AG04450 (cell line): ENCODE measurements around the gene SPEF1. TPM values are rescaled to one million over a fixed set of nuclear protein-coding genes. Genes with fewer than 3 reads are reported as not detected.

Experiments used
- CTCF ChIA-PET: fragments of 300-600, 350-600 bp; formaldehyde crosslinking; extraction: SDS; loops from one replicate; lab custom pipeline; 2022; ENCODE audit warnings: antibody characterized with exemption, inconsistent platforms; lab: Charles Lee
- POLR2A ChIA-PET: fragments of 350-600 bp; formaldehyde crosslinking; extraction: SDS; loops from one replicate; lab custom pipeline; 2021; ENCODE audit warnings: antibody characterized with exemption, inconsistent platforms; lab: Yijun Ruan, JAX
- DNase-seq: peaks from one replicate; pipeline ENCODE4 v3.0.0-alpha.2; 2011; ENCODE audit warnings: low read depth, low spot score
- H3K27ac ChIP-seq: one replicate; pipeline ENCODE4 v1.5.1; 2012; ENCODE audit warnings: low read depth, low read length, control low read depth
- H3K27me3 ChIP-seq: one replicate; pipeline ENCODE4 v1.6.0; 2012; ENCODE audit warnings: low read length; ENCODE audit not compliant: control insufficient read depth, insufficient read depth
- H3K4me3 ChIP-seq: 2 replicates; pipeline ENCODE4 v1.5.1; 2011; ENCODE audit warnings: mild to moderate bottlenecking, low read depth, low read length, control low read depth
- H3K9me3 ChIP-seq: 2 replicates; pipeline ENCODE4 v1.5.1; 2012; ENCODE audit warnings: low read length; ENCODE audit not compliant: control insufficient read depth, insufficient read depth
- polyA plus RNA-seq: library from polyadenylated mRNA; depleted of rRNA; stranded (reverse); fragments of >200 nt; gene quantifications from 2 replicates; pipeline ENCODE4 v1.2.3, GENCODE V29; 2011
- TF ChIP-seq, protein P1 (sequence below): IDR thresholded peaks from 2 replicates; pipeline ENCODE4 v1.5.1; 2011; ENCODE audit warnings: low read depth, low read length, control low read depth, inconsistent platforms

SPEF1 gene
- polyA plus RNA-seq, 1 experiment, result 0.12 TPM

DNA sequence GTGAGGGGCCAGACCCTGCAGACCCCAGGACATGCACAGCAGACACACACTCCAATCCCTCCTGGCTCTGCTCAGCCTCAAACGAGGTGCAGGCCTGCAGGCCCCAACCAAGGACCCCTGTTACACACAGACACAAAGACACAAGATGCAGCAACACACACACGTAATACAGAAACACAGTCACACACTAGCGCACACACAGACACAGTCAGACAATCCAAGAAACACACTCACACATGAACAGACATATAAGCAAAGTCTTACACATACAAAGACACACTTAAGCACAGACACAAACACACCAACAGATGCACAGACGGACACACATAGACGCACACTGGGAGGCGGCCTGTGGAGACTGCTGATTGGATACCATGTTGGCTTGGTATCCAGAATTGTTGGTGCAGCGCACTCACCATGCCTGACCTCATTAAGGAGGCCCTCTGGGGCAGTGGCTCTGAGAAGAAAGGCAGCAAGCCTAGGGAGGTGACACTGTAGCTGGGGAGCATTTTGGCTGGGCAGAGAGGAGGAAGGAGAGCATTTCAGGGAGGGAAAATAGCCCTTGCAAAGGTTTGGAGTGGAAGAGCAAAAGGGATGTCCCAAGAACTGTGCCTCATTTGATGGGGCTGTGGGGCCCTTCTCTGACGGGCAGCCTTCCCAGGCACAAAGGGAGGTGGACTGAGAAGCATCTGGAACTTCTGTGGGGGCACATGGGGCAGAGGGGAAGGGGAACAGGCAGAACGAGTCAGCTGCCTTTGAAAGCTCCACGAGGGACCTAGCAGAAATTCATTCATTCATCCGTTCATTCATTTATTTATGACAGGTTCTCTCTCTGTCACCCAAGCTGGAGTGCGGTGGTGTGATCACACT lies 50.2 kb downstream of the SPEF1 start:
- ChIA-PET POLR2A (no interaction called here), CTCF (interaction anchor here (3.1 kb wide), 1 partner anchor 20 kb away, joined by 13 read pairs; no protein-coding TSS in a partner anchor)
- TF ChIP-seq, protein P1, sequence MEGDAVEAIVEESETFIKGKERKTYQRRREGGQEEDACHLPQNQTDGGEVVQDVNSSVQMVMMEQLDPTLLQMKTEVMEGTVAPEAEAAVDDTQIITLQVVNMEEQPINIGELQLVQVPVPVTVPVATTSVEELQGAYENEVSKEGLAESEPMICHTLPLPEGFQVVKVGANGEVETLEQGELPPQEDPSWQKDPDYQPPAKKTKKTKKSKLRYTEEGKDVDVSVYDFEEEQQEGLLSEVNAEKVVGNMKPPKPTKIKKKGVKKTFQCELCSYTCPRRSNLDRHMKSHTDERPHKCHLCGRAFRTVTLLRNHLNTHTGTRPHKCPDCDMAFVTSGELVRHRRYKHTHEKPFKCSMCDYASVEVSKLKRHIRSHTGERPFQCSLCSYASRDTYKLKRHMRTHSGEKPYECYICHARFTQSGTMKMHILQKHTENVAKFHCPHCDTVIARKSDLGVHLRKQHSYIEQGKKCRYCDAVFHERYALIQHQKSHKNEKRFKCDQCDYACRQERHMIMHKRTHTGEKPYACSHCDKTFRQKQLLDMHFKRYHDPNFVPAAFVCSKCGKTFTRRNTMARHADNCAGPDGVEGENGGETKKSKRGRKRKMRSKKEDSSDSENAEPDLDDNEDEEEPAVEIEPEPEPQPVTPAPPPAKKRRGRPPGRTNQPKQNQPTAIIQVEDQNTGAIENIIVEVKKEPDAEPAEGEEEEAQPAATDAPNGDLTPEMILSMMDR, result no peak
- Histone ChIP-seq H3K27me3 (peaks cover 48% of the 10 kb centered on the region), H3K9me3 (no peaks in the 10 kb centered on the region), H3K4me3 (no peak overlapping the region), H3K27ac (no peak overlapping the region)
- DNase-seq, result no peak

DNA sequence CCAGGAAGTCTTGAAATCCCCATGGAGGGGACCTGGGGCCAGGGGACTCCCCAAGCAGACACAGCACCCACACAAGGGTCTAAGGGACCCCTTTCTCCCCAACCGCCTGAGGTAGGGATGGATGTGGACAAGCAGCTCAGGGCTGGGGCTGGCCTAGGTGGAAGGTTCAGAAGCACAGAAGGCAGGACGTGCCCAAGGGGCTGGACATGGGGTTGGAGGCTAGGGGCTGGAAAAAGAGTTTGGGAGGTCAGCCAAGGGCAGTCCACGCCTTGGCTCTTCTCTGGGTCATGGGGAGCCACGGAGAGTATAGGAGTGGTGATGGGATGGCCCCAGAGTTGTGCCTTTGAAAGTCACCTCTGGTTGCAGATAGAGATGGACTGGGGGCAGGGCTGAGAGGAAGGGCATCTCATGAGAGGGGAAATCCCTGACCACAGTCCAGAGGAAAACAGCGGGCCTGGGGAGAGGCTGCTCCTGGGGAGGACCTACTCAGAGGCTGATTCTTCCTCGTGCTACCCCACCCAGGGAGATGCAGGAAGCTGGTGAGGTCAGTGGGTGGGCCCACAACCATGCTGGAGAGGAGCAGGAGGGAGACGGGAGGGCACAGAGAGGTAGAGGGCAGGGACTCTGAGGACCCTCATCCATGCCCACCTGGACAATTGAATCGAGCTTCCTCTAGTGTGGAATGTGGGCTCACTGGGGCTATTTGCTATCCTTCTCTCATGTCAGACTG lies 51.3 kb downstream of the SPEF1 start:
- Histone ChIP-seq H3K4me3 (no peak overlapping the region), H3K27me3 (peaks cover 48% of the 10 kb centered on the region), H3K27ac (no peak overlapping the region), H3K9me3 (no peaks in the 10 kb centered on the region)
- TF ChIP-seq, protein P1, result no peak
- no peak for DNase-seq
- CTCF ChIA-PET, result no interaction called here
- POLR2A ChIA-PET, result no interaction called here

DNA sequence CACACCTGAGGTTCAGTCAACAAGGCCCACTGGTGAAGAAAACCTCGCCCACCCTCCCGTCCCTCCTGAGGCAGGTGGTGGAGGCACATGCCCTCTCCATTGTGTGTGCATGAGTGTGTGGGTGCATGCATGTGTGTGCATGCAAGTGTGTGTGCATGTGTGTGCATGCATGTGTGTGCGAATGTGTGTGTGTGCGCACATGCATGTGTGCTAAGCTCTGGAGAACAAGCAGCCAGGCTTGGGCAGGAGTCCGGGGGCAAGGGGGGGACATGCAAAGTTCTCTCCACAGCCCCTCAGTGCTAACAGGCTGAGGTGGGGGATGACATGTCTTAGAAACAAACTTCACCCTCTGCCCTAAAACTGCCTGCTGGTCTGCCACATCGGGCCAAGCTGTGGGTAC lies 51.9 kb downstream of the SPEF1 start:
- Histone ChIP-seq H3K4me3 (no peak overlapping the region), H3K27me3 (peaks cover 54% of the 10 kb centered on the region), H3K9me3 (no peaks in the 10 kb centered on the region), H3K27ac (no peak overlapping the region)
- TF ChIP-seq, protein P1, result no peak
- ChIA-PET CTCF (no interaction called here), POLR2A (no interaction called here)
- DNase-seq, result no peak

DNA sequence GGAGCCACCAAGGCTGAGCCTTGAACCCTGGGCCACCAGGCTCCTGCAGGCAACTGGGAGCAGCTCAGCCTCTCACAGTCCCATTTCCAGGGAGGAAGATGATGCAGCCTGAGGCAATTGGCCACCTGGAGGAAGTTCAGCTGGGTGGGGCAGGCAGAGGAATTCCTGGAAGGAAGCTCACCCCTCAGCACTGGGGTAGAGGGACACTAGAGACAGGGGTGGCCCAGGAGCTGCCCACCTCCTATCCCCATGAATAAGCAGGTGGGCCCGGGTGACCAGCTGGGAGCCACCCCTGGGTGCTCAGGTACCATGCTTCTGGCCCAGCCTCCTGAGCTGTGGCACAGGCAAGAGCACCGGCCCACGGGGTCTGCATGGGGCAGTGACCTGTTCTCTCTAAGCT lies 52.4 kb downstream of the SPEF1 start:
- no peak for DNase-seq
- Histone ChIP-seq H3K9me3 (no peaks in the 10 kb centered on the region), H3K27ac (no peak overlapping the region), H3K4me3 (no peak overlapping the region), H3K27me3 (peaks cover 59% of the 10 kb centered on the region)
- POLR2A ChIA-PET, result no interaction called here
- CTCF ChIA-PET, result interaction anchor here (3.7 kb wide), 1 partner anchor 12 kb away, joined by 26 read pairs; no protein-coding TSS in a partner anchor
- TF ChIP-seq, protein P1, result no peak

DNA sequence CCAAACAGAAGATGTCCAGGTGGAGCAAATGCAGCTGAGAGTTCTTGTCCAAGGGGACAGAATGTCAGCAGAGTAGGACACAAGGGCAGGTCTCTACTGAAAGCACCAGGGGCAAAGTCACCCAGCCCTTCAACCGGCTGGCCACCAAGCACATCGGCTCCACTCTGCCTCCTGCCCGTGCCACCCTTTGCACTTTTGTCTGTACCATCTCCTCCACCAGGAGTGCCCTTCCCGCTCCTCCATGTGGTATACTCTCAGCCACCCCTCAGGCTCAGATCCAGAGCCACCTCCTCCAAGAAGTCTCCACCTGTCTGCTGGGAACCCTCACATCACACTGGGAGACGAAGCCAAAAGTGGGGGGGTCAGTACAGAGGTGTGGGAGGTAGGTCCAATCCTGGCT lies 52.9 kb downstream of the SPEF1 start:
- CTCF ChIA-PET, result interaction anchor here (2.8 to 3.7 kb wide), 2 partner anchors 12 to 17 kb away, joined by 16 to 26 read pairs; no protein-coding TSS in a partner anchor
- H3K27me3 ChIP-seq, result peaks cover 57% of the 10 kb centered on the region
- TF ChIP-seq, protein P1, result no peak
- H3K27ac ChIP-seq, result no peak overlapping the region
- no peak overlapping the region for H3K4me3 ChIP-seq
- no peaks in the 10 kb centered on the region for H3K9me3 ChIP-seq
- DNase-seq, result no peak
- POLR2A ChIA-PET, result no interaction called here
